ENCODE measurements around the gene PACSIN1.

Gene PACSIN1

GRCh38 chr6:34512738-34513115, 46.9 kb downstream of the PACSIN1 start:
- TF ChIP-seq CTCF (IDR thresholded peaks at IDR 0.05; ENCODE audit: low read depth, low read length) (no peak), MAX (IDR thresholded peaks at IDR 0.05; ENCODE audit: low read depth, low read length) (no peak), POLR2A (IDR thresholded peaks at IDR 0.05; ENCODE audit: extremely low read depth, insufficient read length) (no peak), MYC (IDR thresholded peaks at IDR 0.05; ENCODE audit: low read depth, low read length) (no peak)
- H3K4me3 ChIP-seq (ENCODE audit: low read depth, low read length): no peak overlapping the region
- DNase-seq (ENCODE audit: low read depth): no peak

- DNase-seq (ENCODE audit: low read depth): no peak
- TF ChIP-seq MYC (IDR thresholded peaks at IDR 0.05; ENCODE audit: low read depth, low read length): no peak
- TF ChIP-seq POLR2A (IDR thresholded peaks at IDR 0.05; ENCODE audit: extremely low read depth, insufficient read length): no peak
- TF ChIP-seq CTCF (IDR thresholded peaks at IDR 0.05; ENCODE audit: low read depth, low read length): no peak
- no peak for TF ChIP-seq MAX (IDR thresholded peaks at IDR 0.05; ENCODE audit: low read depth, low read length)
- no peak overlapping the region for H3K4me3 ChIP-seq (ENCODE audit: low read depth, low read length)
Measured at GRCh38 chr6:34513646-34514045, 47.8 kb downstream of the PACSIN1 start.

- no peak for DNase-seq (ENCODE audit: low read depth)
- TF ChIP-seq MYC (IDR thresholded peaks at IDR 0.05; ENCODE audit: low read depth, low read length) (no peak), POLR2A (IDR thresholded peaks at IDR 0.05; ENCODE audit: extremely low read depth, insufficient read length) (no peak), CTCF (IDR thresholded peaks at IDR 0.05; ENCODE audit: low read depth, low read length) (no peak), MAX (IDR thresholded peaks at IDR 0.05; ENCODE audit: low read depth, low read length) (no peak)
- no peak overlapping the region for H3K4me3 ChIP-seq (ENCODE audit: low read depth, low read length)
Measured at GRCh38 chr6:34514112-34514511, 48.2 kb downstream of the PACSIN1 start.

- TF ChIP-seq MYC (IDR thresholded peaks at IDR 0.05; ENCODE audit: low read depth, low read length) (no peak), CTCF (IDR thresholded peaks at IDR 0.05; ENCODE audit: low read depth, low read length) (no peak), POLR2A (IDR thresholded peaks at IDR 0.05; ENCODE audit: extremely low read depth, insufficient read length) (no peak), MAX (IDR thresholded peaks at IDR 0.05; ENCODE audit: low read depth, low read length) (no peak)
- no peak overlapping the region for H3K4me3 ChIP-seq (ENCODE audit: low read depth, low read length)
Measured at GRCh38 chr6:34514593-34515472, 49.0 kb downstream of the PACSIN1 start.

GRCh38 chr6:34515473-34516387, 49.9 kb downstream of the PACSIN1 start:
- no peak overlapping the region for H3K4me3 ChIP-seq (ENCODE audit: low read depth, low read length)
- no peak for TF ChIP-seq POLR2A (IDR thresholded peaks at IDR 0.05; ENCODE audit: extremely low read depth, insufficient read length)
- TF ChIP-seq MYC (IDR thresholded peaks at IDR 0.05; ENCODE audit: low read depth, low read length): no peak
- TF ChIP-seq MAX (IDR thresholded peaks at IDR 0.05; ENCODE audit: low read depth, low read length): no peak
- no peak for TF ChIP-seq CTCF (IDR thresholded peaks at IDR 0.05; ENCODE audit: low read depth, low read length)
- DNase-seq (ENCODE audit: low read depth): no peak

More at GRCh38 chr6:34514593-34515472, 49.0 kb downstream of the PACSIN1 start:
- DNase-seq (ENCODE audit: low read depth): no peak

Measured in NB4 (cell line).